Amniotic stem cell (primary cell): ENCODE results near the gene NDUFA3.

ENCODE experiments used
- DNase-seq: peaks from one replicate; lab custom pipeline; 2025; lab: John Stamatoyannopoulos, UW

NDUFA3 gene

DNA sequence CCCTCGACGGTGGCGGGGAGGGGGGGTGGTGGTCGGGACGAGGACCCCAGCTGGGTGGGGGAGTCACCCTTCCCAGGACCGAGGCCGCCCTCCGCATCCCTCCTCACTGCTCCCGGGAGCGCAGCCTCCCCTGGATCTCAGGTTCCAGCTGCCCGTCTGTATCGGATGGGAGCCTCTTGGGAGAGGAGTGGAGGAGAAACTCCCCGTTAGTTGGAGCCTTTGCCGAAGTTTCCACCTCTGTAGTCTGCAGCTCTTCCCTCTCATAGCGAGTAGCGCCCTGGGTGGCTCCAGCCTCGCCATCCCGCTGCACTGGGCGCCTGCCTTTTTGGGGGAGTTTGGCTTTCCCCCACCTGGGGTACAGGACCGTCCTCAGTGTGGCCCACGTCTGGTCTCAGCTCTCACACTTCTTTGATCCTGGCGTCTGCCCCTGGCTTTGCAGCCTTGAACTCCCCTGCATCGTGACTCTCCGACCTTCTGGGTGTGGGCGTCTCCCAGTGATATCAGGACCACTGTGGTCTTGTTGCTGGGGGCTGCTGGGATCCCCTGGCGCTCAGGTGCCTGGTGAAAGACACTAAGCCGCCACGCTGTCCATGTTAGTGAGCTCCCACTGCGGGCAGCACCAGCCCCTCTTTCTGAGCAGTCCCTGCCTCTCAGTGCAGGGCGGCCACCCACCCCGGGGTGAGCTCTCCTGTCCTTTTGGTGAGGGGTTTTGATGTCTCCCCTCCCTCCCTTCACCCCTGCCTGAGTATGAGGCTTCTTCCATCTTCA, 36.0 kb downstream of the NDUFA3 start:
- DNase-seq: no peak

- no peak for DNase-seq
Observed at GRCh38 chr19:54141356-54141755, 38.7 kb downstream of the NDUFA3 start.

- no peak for DNase-seq
Observed at GRCh38 chr19:54142166-54142780, 39.6 kb downstream of the NDUFA3 start.

GRCh38 chr19:54145541-54146158, 43.0 kb downstream of the NDUFA3 start:
- DNase-seq: no peak

DNA sequence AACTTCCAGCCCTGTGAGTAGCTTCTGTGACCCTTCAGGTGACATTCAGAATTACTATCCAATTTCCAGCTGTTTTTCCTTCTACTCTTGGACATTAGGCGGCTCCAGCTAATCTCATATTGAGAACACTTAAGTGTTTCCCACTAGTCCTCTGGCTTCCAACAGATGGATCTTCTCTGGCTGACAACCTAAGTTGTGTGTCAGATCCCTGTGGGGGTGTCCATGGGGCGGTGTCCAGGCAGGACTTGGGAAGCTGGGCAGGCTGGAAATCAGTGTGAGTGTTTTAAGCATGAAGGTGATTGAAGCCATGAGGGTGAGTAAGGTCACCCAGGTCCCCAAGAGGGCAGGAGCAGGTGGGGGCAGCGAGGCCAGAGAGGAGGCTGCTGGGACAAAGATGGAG, 45.0 kb downstream of the NDUFA3 start:
- DNase-seq: no peak

- DNase-seq: no peak
Observed at GRCh38 chr19:54148158-54148557, 45.5 kb downstream of the NDUFA3 start.

DNA sequence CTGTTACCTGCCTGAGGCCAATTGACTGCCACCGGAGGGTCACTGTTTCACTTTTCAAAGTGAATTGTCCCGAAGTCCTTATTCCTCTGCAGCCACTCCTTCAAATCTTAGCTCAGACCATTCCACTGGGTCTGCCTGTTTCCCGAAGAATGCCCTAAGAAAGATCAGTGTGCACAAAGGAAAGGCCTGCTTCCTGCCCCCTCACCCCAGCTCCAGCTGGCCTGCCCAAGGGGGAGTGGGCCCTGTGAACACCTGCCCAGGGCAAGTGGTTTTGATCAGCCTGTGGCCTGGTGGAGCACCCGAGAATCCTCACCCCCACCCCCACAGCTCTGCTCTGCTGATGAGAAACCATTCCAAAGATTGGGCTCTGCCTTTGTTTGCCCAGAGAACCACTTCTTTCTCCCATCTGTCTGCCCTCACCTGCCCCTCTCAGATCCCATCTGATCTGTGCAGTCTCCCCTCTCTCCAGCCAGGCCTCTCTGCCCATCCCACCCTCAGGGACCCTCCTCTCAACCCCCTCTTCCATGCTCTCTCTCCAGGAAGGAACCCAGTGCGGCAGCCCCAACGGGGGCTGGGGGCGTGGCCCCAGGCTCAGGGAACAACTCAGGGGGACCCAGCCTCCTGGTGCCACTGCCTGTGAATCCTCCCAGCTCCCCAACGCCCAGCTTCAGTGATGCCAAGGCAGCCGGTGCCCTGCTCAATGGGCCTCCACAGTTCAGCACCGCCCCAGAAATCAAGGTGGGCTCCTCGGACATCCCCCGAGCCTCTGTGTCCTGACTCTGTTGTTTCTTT, 46.6 kb downstream of the NDUFA3 start:
- no peak for DNase-seq

DNA sequence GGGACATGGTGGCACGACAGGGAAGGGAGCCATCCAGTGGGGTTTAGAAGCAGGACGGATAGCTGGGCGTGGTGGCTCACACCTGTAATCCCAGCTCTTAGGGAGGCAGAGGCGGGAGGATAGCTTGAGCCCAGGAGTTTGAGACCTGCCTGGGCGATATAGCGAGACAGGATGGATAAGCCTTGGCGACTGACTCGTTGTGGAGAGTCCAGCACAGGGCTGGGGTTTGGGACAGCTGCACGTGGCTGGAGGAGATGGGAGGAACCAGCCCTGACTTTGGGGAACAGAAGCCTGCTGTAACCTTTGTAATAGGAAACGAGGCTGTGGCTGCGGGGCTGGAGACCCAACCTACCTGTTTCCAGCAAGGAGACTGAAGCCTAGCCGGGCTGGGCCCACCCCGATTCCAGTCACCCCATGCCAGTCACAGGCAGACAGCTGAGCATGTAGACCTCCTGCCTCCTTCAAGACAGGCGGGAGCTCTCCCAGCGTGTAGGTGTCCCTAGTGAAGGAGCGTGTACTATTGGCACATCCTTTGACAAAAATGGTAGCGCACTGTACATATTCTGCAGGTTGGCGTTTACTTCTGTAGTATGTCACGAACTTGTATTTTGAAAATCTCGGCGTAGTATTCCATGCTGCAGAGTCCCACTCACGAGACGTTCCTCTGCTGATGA, 48.8 kb downstream of the NDUFA3 start:
- no peak for DNase-seq

DNA sequence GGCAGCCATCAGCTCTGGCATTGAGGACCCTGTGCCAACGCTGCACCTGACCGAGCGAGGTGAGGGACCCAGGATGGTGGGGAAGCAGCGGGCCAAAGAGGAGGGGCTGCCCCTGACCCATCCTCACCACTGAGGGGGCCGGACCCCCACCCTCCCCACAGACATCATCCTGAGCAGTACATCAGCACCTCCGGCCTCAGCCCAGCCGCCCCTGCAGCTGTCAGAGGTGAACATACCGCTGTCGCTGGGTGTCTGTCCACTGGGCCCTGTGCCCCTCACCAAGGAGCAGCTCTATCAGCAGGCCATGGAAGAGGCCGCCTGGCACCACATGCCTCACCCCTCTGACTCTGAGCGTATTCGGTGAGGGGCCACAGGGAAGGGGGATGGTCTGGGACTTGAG, 49.6 kb downstream of the NDUFA3 start:
- DNase-seq: no peak

DNA sequence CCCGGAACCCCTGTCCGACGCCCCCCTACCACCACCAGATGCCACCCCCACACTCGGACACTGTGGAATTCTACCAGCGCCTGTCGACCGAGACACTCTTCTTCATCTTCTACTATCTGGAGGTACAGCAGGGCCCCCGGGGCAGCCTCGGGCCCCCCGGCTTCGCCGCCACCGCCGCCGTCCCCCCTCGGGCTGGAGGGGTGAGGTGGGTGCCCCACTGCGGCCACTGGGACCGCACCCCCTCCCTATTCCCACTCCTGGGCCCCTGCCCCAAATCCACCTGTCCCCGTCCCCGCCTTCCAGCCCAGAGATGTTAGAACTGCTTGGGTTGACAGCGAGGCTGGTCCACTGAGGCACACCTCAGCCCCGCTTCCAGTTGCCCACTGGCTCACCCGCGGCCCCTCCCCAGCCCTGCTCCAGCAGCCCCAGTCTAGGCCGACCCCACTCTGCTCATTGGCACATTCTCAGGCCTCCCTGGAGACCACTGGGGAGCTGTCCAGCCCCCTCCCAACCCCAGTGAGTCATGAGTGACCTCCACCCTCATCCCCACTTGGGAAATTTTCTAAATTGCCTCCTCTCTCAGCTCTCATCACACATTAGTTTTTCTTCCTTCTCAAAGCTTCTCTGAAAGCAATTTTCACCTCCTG, 50.3 kb downstream of the NDUFA3 start:
- DNase-seq: no peak

DNA sequence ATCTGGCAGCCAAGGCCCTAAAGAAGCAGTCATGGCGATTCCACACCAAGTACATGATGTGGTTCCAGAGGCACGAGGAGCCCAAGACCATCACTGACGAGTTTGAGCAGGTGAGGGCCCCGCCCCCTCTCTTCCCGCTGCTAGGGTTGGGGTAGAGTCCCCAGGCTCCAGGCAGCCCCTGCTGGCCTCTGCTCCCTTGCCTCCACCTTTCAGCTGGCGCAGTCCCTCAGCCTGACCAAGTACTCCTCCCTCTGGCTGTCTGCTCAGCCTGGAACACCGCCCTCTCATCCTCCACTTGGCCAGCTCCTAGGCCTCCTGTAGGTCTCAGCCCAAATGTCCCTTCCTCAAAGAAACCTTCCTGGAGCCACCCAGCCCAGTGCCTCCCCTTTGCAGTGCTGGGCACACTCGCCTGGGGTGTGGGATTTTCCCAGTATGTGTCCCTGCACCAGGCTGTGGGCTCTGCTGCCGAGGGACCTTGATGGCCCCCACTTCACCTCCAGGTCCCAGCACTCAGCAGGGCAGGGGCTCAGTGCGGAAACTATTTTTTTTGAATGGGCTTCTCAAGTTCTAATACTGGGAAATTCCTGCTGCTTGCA, 51.2 kb downstream of the NDUFA3 start:
- DNase-seq: no peak

DNA sequence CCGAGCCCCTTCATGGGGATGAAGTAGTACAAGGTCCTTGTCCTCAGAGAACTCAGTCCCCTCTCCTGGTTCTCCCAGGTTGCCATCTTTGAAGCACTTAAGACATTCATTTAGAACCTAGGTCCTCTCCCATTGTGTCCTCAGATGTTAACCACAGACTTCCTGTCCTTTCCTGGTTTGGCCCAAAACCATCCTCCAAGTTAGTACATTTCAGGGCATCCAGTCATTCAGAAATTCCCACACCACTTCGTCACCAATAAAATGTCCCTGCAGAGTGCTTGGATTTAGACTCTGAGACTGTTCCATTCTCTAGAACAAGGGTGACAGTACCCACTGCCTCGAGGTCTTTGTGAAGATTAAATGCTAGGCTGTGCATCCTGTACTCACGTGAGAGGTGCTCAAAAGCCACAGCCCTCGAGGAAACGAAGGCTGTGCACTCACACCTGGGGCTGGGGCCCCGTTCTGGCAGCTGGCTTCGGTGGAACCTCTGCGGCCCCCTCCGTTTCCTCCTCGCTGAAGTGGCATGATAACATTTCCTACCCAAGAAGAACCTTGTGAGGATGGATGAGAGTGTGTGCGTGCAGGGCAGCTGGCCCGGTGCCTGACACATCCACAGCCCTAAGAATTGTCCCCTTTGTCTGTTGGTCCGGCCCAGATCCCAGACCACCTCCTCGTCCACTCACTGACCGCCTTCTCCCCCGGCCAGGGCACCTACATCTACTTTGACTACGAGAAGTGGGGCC, 52.1 kb downstream of the NDUFA3 start:
- DNase-seq: no peak

DNA sequence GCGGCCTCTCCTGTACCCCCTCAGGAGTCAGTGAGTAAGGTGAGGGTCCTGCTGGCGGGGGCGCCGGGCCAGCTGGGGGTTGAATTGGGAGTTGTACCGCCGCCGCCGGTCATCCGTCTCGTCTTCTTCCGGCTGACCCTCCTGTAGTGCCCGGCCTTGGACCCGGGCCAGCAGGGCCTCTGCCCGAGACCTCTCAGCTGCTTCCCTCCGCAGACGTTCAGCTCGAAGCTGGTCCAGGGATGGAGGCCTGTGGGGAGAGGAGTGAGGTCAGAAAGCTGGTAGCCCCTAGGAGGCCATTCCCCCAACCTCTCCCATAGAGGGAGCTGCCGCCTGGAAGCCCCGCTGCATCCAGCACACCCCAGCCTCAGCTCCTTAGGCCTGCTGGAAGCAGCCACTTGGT, 53.0 kb downstream of the NDUFA3 start:
- DNase-seq: no peak

DNA sequence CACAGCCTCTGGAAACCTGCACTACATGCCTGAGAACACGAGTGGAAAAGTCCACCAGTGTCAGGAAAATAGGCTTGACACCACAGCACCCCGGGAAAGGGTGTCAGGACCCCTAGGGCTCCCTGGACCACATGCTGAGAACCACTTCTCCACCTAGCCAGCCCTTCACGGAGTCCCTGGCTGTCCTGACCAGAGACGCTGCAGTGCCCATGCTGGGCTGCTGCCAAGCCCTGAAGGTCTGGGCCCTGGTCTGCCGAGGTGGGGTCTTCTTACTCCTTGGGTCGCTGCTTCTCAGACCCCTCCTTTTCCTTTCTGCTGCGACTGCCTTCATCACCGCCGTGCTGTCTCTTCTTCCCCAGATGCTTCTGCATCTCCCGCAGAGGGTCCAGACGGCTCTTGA, 53.8 kb downstream of the NDUFA3 start:
- DNase-seq: no peak

GRCh38 chr19:54156953-54157352, 54.3 kb downstream of the NDUFA3 start:
- DNase-seq: no peak
